HepG2 (cell line): Measurements from ENCODE around the gene HARBI1. TPM values are rescaled to one million over a fixed set of nuclear protein-coding genes. Genes with fewer than 3 reads are reported as not detected.

ENCODE experiments used
- FOXA3 ChIP-seq: IDR thresholded peaks from 2 replicates; pipeline ENCODE4 v1.6.1; 2016; ENCODE audit warnings: missing genetic modification reagents, missing compliant biosample characterization
- MATR3 ChIP-seq: sonication (generic); formaldehyde crosslinking; IDR thresholded peaks from 2 replicates; pipeline ENCODE4 v1.4.0; 2020; ENCODE audit warnings: missing genetic modification reagents
- MED13 ChIP-seq: sonication (generic); formaldehyde crosslinking; IDR thresholded peaks from 2 replicates; pipeline ENCODE4 v1.5.0; 2020; ENCODE audit warnings: missing genetic modification reagents
- SMAD1 ChIP-seq: sonication (generic); formaldehyde crosslinking; IDR thresholded peaks from 2 replicates; pipeline ENCODE4 v1.4.0; 2020; ENCODE audit warnings: missing genetic modification reagents, low read depth, mild to moderate bottlenecking, borderline replicate concordance
- SMC3 ChIP-seq: IDR thresholded peaks from 2 replicates; pipeline ENCODE4 v1.6.1; 2011; ENCODE audit warnings: low read length, improper control_type of control experiment
- SNRNP70 ChIP-seq: fragments of 200-400 bp; formaldehyde crosslinking; IDR thresholded peaks from 2 replicates; pipeline ENCODE4 v1.6.1; 2017; ENCODE audit warnings: mild to moderate bottlenecking, low read depth, low read length, moderate library complexity
- ZBTB20 ChIP-seq: sonication (generic); formaldehyde crosslinking; IDR thresholded peaks from 2 replicates; pipeline ENCODE4 v1.8.1; 2023; ENCODE audit warnings: missing genetic modification reagents, low read depth, mild to moderate bottlenecking, borderline replicate concordance
- ZSCAN9 ChIP-seq: IDR thresholded peaks from 2 replicates; pipeline ENCODE4 v1.6.1; 2016; ENCODE audit warnings: borderline replicate concordance
- polyA plus RNA-seq, 8 experiments: library from polyadenylated mRNA; depleted of rRNA in 3 of 8; stranded (reverse) in 7 of 8; unstranded in 1 of 8; fragments of >200 nt; fragmentation: Illumina TruSeq in 4 of 8; extraction: Trizol in 4 of 8; gene quantifications; 2 replicates each; pipeline versions ENCODE4 v1.2.1 to v1.2.3, GENCODE V29; 2011 to 2016; ENCODE audit warnings: low read depth in 4 of 8, missing spikeins in 1 of 8, mixed read lengths in 1 of 8; ENCODE audit not compliant: insufficient read depth in 1 of 8
- total RNA-seq, 5 experiments: library from RNA; depleted of rRNA; stranded (reverse); fragments of >200 nt; fragmentation: Illumina TruSeq; extraction: Trizol; gene quantifications; 2 replicates each; pipeline ENCODE4 v1.2.3, GENCODE V29; 2016; ENCODE audit warnings: low read depth in 1 of 5
- TF ChIP-seq, protein P1 (sequence below): sonication (generic); formaldehyde crosslinking; IDR thresholded peaks from 2 replicates; pipeline ENCODE4 v1.5.1; 2020; ENCODE audit warnings: mild to moderate bottlenecking, missing genetic modification reagents
- TF ChIP-seq, protein P2 (sequence below), 2 experiments: sonication (generic) in 1 of 2; formaldehyde crosslinking in 1 of 2; IDR thresholded peaks; 2 replicates each; pipeline versions ENCODE4 v1.4.0 to v1.6.1; 2018 to 2020; ENCODE audit warnings: missing genetic modification reagents in 2 of 2, borderline replicate concordance in 1 of 2, low read depth in 1 of 2, mild to moderate bottlenecking in 1 of 2, missing biosample characterization in 1 of 2
- TF ChIP-seq, protein P3 (sequence below): sonication (generic); formaldehyde crosslinking; IDR thresholded peaks from 2 replicates; pipeline ENCODE4 v1.5.1; 2020; ENCODE audit warnings: missing genetic modification reagents, mild to moderate bottlenecking, borderline replicate concordance
- TF ChIP-seq, protein P4 (sequence below): sonication (generic); formaldehyde crosslinking; IDR thresholded peaks from 2 replicates; pipeline ENCODE4 v1.4.0; 2020; ENCODE audit warnings: missing genetic modification reagents
- TF ChIP-seq, protein P5 (sequence below): sonication (generic); formaldehyde crosslinking; conservative IDR thresholded peaks from 2 replicates; pipeline ENCODE4 v1.8.1; 2023; ENCODE audit warnings: missing genetic modification reagents
- TF ChIP-seq, protein P6 (sequence below): sonication (generic); formaldehyde crosslinking; IDR thresholded peaks from 2 replicates; pipeline ENCODE4; 2020; ENCODE audit warnings: missing genetic modification reagents, mild to moderate bottlenecking, borderline replicate concordance

Gene HARBI1
- total and polyA plus RNA-seq, 2 of the 13 experiments (the other 11 are each of a cell fraction or from before 2014, with no cell fraction given) = 2.5 to 4.8 TPM

DNA sequence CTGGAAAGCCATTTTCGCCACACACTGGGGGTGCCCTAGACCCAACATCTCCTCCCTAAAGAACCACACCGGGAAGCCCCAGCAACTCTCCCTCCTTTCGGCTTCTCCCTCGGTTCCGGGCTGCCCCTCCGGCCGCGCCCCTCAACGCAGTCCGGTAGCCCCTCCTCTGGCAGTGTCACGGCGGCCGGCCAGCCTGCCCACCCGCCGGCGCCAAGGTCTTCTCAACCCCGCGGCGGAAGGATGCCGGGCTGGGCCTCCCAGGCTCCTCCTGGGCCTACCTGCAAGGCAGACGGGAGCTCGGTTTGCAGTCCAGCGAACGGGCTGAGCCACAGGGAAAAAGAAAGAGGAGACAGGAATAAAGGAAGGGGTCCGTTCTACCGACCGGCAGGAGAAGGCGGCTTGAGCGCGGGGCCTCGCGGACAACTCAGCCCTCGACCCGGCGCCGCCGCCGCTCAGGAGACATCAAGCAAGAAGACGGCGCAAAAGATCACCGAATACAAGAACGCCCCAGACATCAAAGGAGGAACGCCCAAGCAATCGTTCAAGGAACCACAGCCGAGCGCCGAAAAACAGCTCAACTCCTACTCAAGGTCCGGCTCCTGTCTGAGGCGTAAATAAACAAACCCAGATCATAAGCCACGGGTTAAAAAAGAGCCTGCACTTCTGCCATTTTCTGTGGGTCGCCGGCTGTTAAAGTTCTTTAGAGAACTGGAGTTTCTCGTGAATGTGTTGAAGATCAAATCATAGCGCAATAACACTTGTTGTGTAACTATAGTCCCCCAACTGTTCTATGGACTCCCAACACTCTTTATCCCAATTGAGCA, 23.3 kb downstream of the HARBI1 start, which contains the start of gene AMBRA1 (continued):
- TF ChIP-seq, protein P1, sequence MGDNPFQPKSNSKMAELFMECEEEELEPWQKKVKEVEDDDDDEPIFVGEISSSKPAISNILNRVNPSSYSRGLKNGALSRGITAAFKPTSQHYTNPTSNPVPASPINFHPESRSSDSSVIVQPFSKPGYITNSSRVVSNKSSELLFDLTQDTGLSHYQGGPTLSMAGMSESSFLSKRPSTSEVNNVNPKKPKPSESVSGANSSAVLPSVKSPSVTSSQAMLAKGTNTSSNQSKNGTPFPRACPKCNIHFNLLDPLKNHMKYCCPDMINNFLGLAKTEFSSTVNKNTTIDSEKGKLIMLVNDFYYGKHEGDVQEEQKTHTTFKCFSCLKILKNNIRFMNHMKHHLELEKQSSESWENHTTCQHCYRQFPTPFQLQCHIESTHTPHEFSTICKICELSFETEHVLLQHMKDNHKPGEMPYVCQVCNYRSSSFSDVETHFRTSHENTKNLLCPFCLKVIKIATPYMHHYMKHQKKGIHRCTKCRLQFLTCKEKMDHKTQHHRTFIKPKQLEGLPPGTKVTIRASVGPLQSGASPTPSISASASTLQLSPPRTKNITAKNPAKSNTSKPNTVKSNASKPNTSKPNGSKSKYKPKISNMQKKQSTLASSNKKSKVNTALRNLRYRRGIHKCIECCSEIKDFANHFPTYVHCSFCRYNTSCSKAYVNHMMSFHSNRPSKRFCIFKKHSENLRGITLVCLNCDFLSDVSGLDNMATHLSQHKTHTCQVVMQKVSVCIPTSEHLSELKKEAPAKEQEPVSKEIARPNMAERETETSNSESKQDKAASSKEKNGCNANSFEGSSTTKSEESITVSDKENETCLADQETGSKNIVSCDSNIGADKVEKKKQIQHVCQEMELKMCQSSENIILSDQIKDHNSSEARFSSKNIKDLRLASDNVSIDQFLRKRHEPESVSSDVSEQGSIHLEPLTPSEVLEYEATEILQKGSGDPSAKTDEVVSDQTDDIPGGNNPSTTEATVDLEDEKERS (CRISPR knock-in tag) = 0 out of 2 replicates have a peak, but pooled peaks have one; percentile 77
- TF ChIP-seq, protein P2, sequence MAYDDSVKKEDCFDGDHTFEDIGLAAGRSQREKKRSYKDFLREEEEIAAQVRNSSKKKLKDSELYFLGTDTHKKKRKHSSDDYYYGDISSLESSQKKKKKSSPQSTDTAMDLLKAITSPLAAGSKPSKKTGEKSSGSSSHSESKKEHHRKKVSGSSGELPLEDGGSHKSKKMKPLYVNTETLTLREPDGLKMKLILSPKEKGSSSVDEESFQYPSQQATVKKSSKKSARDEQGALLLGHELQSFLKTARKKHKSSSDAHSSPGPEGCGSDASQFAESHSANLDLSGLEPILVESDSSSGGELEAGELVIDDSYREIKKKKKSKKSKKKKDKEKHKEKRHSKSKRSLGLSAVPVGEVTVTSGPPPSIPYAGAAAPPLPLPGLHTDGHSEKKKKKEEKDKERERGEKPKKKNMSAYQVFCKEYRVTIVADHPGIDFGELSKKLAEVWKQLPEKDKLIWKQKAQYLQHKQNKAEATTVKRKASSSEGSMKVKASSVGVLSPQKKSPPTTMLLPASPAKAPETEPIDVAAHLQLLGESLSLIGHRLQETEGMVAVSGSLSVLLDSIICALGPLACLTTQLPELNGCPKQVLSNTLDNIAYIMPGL (CRISPR knock-in tag; IDR thresholded peaks at IDR 0.05; ENCODE audit: borderline replicate concordance in 1 of 2, low read depth in 1 of 2) = peak; percentile 66 to 81; a peak in 3 of 4 replicates
- TF ChIP-seq, protein P3, sequence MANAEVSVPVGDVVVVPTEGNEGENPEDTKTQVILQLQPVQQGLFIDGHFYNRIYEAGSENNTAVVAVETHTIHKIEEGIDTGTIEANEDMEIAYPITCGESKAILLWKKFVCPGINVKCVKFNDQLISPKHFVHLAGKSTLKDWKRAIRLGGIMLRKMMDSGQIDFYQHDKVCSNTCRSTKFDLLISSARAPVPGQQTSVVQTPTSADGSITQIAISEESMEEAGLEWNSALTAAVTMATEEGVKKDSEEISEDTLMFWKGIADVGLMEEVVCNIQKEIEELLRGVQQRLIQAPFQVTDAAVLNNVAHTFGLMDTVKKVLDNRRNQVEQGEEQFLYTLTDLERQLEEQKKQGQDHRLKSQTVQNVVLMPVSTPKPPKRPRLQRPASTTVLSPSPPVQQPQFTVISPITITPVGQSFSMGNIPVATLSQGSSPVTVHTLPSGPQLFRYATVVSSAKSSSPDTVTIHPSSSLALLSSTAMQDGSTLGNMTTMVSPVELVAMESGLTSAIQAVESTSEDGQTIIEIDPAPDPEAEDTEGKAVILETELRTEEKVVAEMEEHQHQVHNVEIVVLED (CRISPR knock-in tag) = peak; percentile 47; the same call in 1 of the 2 replicates
- TF ChIP-seq ZSCAN9 (CRISPR knock-in tag) = 0 out of 2 replicates have a peak, but pooled peaks have one; percentile 59
- no peak for TF ChIP-seq SNRNP70
- TF ChIP-seq MED13 (CRISPR knock-in tag) = no peak; the same call in 1 of the 2 replicates
- peak; percentile 83 for TF ChIP-seq ZBTB20 (CRISPR knock-in tag)
- TF ChIP-seq, protein P4, sequence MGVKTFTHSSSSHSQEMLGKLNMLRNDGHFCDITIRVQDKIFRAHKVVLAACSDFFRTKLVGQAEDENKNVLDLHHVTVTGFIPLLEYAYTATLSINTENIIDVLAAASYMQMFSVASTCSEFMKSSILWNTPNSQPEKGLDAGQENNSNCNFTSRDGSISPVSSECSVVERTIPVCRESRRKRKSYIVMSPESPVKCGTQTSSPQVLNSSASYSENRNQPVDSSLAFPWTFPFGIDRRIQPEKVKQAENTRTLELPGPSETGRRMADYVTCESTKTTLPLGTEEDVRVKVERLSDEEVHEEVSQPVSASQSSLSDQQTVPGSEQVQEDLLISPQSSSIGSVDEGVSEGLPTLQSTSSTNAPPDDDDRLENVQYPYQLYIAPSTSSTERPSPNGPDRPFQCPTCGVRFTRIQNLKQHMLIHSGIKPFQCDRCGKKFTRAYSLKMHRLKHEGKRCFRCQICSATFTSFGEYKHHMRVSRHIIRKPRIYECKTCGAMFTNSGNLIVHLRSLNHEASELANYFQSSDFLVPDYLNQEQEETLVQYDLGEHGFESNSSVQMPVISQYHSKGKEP = no peak
- TF ChIP-seq, protein P5, sequence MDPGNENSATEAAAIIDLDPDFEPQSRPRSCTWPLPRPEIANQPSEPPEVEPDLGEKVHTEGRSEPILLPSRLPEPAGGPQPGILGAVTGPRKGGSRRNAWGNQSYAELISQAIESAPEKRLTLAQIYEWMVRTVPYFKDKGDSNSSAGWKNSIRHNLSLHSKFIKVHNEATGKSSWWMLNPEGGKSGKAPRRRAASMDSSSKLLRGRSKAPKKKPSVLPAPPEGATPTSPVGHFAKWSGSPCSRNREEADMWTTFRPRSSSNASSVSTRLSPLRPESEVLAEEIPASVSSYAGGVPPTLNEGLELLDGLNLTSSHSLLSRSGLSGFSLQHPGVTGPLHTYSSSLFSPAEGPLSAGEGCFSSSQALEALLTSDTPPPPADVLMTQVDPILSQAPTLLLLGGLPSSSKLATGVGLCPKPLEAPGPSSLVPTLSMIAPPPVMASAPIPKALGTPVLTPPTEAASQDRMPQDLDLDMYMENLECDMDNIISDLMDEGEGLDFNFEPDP (CRISPR knock-in tag) = no peak
- TF ChIP-seq, protein P6, sequence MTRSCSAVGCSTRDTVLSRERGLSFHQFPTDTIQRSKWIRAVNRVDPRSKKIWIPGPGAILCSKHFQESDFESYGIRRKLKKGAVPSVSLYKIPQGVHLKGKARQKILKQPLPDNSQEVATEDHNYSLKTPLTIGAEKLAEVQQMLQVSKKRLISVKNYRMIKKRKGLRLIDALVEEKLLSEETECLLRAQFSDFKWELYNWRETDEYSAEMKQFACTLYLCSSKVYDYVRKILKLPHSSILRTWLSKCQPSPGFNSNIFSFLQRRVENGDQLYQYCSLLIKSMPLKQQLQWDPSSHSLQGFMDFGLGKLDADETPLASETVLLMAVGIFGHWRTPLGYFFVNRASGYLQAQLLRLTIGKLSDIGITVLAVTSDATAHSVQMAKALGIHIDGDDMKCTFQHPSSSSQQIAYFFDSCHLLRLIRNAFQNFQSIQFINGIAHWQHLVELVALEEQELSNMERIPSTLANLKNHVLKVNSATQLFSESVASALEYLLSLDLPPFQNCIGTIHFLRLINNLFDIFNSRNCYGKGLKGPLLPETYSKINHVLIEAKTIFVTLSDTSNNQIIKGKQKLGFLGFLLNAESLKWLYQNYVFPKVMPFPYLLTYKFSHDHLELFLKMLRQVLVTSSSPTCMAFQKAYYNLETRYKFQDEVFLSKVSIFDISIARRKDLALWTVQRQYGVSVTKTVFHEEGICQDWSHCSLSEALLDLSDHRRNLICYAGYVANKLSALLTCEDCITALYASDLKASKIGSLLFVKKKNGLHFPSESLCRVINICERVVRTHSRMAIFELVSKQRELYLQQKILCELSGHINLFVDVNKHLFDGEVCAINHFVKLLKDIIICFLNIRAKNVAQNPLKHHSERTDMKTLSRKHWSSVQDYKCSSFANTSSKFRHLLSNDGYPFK (CRISPR knock-in tag) = peak; percentile 65; the same call in 1 of the 2 replicates
- peak; percentile 84 for TF ChIP-seq FOXA3
- TF ChIP-seq SMAD1 = peak; percentile 63; the same call in 1 of the 2 replicates
- peak; percentile 22 for TF ChIP-seq SMC3
- no peak for TF ChIP-seq MATR3 (CRISPR knock-in tag)
